SK-N-SH (cell line): ENCODE results near the gene STARD13. TPM values are rescaled to one million over a fixed set of nuclear protein-coding genes. Genes with fewer than 3 reads are reported as not detected.

Experiments
- CTCF ChIA-PET: fragments of 300-600, 350-600 bp; formaldehyde crosslinking; extraction: SDS; loops from one replicate; lab custom pipeline; 2021; lab: Yijun Ruan, JAX
- POLR2A ChIA-PET: fragments of 350-600 bp; sonication (Branson Sonifier 250); formaldehyde crosslinking; extraction: SDS; loops from one replicate; lab custom pipeline; 2020; ENCODE audit warnings: antibody characterized with exemption, inconsistent platforms; lab: Yijun Ruan, JAX
- DNase-seq: peaks from one replicate; pipeline ENCODE4 v3.0.0; 2012
- H2AFZ ChIP-seq: fragments of 200-600 bp; sonication (generic); 2 replicates; pipeline ENCODE4 v1.8.1; 2016; ENCODE audit warnings: antibody characterized with exemption, mild to moderate bottlenecking, low read depth
- H3F3A ChIP-seq: fragments of 200-600 bp; sonication (generic); replicated peaks from 2 replicates; pipeline ENCODE3; 2016; ENCODE audit warnings: antibody characterized with exemption, mild to moderate bottlenecking; ENCODE audit not compliant: insufficient read depth
- H3K27ac ChIP-seq, 2 experiments: fragments of 200-500 bp in 1 of 2; fragments of 200-600 bp in 1 of 2; sonication (Bioruptor generic) in 1 of 2; sonication (generic), shearing (Covaris generic) in 1 of 2; 2 replicates each; pipeline versions ENCODE4 v1.5.1 to v1.6.1; 2014 to 2016; ENCODE audit warnings: low read depth in 2 of 2, inconsistent platforms in 1 of 2, low read length in 1 of 2, mild to moderate bottlenecking in 1 of 2, mixed read lengths in 1 of 2
- H3K27me3 ChIP-seq: fragments of 200-600 bp; sonication (generic), shearing (Covaris generic); 2 replicates; pipeline ENCODE4 v1.6.1; 2016; ENCODE audit warnings: mixed run types; ENCODE audit not compliant: insufficient read depth
- H3K36me3 ChIP-seq, 2 experiments: fragments of 200-500 bp in 1 of 2; fragments of 200-600 bp in 1 of 2; sonication (Bioruptor generic) in 1 of 2; sonication (generic) in 1 of 2; replicated peaks in 1 of 2; 2 replicates each; pipeline versions ENCODE3 to v1.5.1; 2014 to 2016; ENCODE audit warnings: low read length in 1 of 2, mild to moderate bottlenecking in 1 of 2; ENCODE audit not compliant: insufficient read depth in 2 of 2, control insufficient read depth in 1 of 2
- H3K4me1 ChIP-seq, 2 experiments: fragments of 200-500 bp in 1 of 2; fragments of 200-600 bp in 1 of 2; sonication (Bioruptor generic) in 1 of 2; sonication (generic), shearing (Covaris generic) in 1 of 2; 2 replicates each; pipeline versions ENCODE4 v1.5.1 to v1.6.1; 2014 to 2016; ENCODE audit warnings: low read depth in 1 of 2, low read length in 1 of 2, mixed run types in 1 of 2; ENCODE audit not compliant: insufficient read depth in 2 of 2, control insufficient read depth in 1 of 2
- H3K4me2 ChIP-seq: fragments of 200-600 bp; sonication (generic), shearing (Covaris generic); 2 replicates; pipeline ENCODE4 v1.6.1; 2017; ENCODE audit warnings: mixed run types
- H3K4me3 ChIP-seq, 2 experiments: fragments of 200-500 bp in 1 of 2; fragments of 200-600 bp in 1 of 2; sonication (Bioruptor generic) in 1 of 2; sonication (generic), shearing (Covaris generic) in 1 of 2; 2 replicates each; pipeline versions ENCODE4 v1.5.1 to v1.8.1; 2014 to 2016; ENCODE audit warnings: low read depth in 2 of 2, inconsistent platforms in 1 of 2, low read length in 1 of 2, mild to moderate bottlenecking in 1 of 2, mixed read lengths in 1 of 2, moderate library complexity in 1 of 2
- H3K79me2 ChIP-seq: fragments of 200-600 bp; sonication (generic); 2 replicates; pipeline ENCODE4 v1.8.1; 2017; ENCODE audit warnings: mild to moderate bottlenecking; ENCODE audit not compliant: insufficient read depth
- H3K9ac ChIP-seq: fragments of 200-600 bp; sonication (generic); 2 replicates; pipeline ENCODE4 v1.6.1; 2017; ENCODE audit warnings: mixed run types
- H3K9me2 ChIP-seq: fragments of 200-600 bp; sonication (generic); 2 replicates; pipeline ENCODE4 v1.6.1; 2017; ENCODE audit warnings: mixed run types
- H3K9me3 ChIP-seq: fragments of 200-600 bp; sonication (generic); 2 replicates; pipeline ENCODE4 v1.6.1; 2017; ENCODE audit warnings: mixed run types, mild to moderate bottlenecking, moderate library complexity
- H4K20me1 ChIP-seq: fragments of 200-600 bp; sonication (generic); 2 replicates; pipeline ENCODE4 v1.6.1; 2017; ENCODE audit warnings: mild to moderate bottlenecking, mixed run types; ENCODE audit not compliant: insufficient read depth
- FOSL2 ChIP-seq: IDR thresholded peaks from 2 replicates; pipeline ENCODE4 v1.4.0; 2012; ENCODE audit warnings: low read depth, mild to moderate bottlenecking, moderate library complexity, borderline replicate concordance
- GABPA ChIP-seq: IDR thresholded peaks from 2 replicates; pipeline ENCODE4 v1.4.0; 2012; ENCODE audit warnings: low read depth, mild to moderate bottlenecking
- GATA2 ChIP-seq: sonication (generic); formaldehyde crosslinking; IDR thresholded peaks from 2 replicates; pipeline ENCODE4 v1.5.0; 2020; ENCODE audit warnings: mild to moderate bottlenecking, missing genetic modification reagents
- JUND ChIP-seq: IDR thresholded peaks from 2 replicates; pipeline ENCODE4 v1.4.0; 2012
- MXI1 ChIP-seq: IDR thresholded peaks from 2 replicates; pipeline ENCODE4 v1.6.1; 2012; ENCODE audit warnings: mild to moderate bottlenecking, low read depth, low read length, improper control_type of control experiment
- NFIC ChIP-seq: IDR thresholded peaks from 2 replicates; pipeline ENCODE4 v1.4.0; 2012; ENCODE audit warnings: borderline replicate concordance
- NRF1 ChIP-seq: IDR thresholded peaks from 2 replicates; pipeline ENCODE4 v1.6.1; 2012; ENCODE audit warnings: low read depth, mild to moderate bottlenecking, low read length
- POLR2AphosphoS5 ChIP-seq: IDR thresholded peaks from 2 replicates; pipeline ENCODE4 v1.6.1; 2012; ENCODE audit warnings: low read depth, low read length
- RAD21 ChIP-seq: IDR thresholded peaks from 2 replicates; pipeline ENCODE4 v1.6.1; 2012; ENCODE audit warnings: mild to moderate bottlenecking, low read length
- RXRA ChIP-seq: IDR thresholded peaks from 2 replicates; pipeline ENCODE4 v1.4.0; 2012; ENCODE audit warnings: low read depth, mild to moderate bottlenecking, borderline replicate concordance
- TEAD4 ChIP-seq: IDR thresholded peaks from 2 replicates; pipeline ENCODE4 v1.4.0; 2012; ENCODE audit warnings: mild to moderate bottlenecking, borderline replicate concordance; ENCODE audit not compliant: insufficient read depth
- YY1 ChIP-seq: IDR thresholded peaks from 2 replicates; pipeline ENCODE4 v1.4.0; 2012; ENCODE audit warnings: low read depth, mild to moderate bottlenecking
- WGBS: methylation state at CpG from one replicate; pipeline ENCODE4 v1.1.6; 2017; ENCODE audit warnings: low lambda C conversion rate; 5-methylcytosine and 5-hydroxymethylcytosine counted together
- polyA plus RNA-seq, 3 experiments: library from polyadenylated mRNA; depleted of rRNA; stranded (reverse); fragments of >200 nt; gene quantifications; 2 replicates each; pipeline ENCODE4 v1.2.3, GENCODE V29; 2012
- TF ChIP-seq, protein P1 (sequence below): fragments of 150-350 bp; IDR thresholded peaks from 2 replicates; pipeline ENCODE4 v1.6.1; 2016; ENCODE audit warnings: mild to moderate bottlenecking, low read depth, low read length
- TF ChIP-seq, protein P2 (sequence below): IDR thresholded peaks from 2 replicates; pipeline ENCODE4 v1.6.1; 2012; ENCODE audit warnings: mild to moderate bottlenecking, low read depth, low read length, moderate library complexity
- TF ChIP-seq, protein P3 (sequence below): IDR thresholded peaks from 2 replicates; pipeline ENCODE4 v1.4.0; 2012; ENCODE audit warnings: low read depth, borderline replicate concordance

The STARD13 gene
- polyA plus RNA-seq, 1 of the 3 experiments (the other 2 are of a cell fraction), result 5.7 TPM

DNA sequence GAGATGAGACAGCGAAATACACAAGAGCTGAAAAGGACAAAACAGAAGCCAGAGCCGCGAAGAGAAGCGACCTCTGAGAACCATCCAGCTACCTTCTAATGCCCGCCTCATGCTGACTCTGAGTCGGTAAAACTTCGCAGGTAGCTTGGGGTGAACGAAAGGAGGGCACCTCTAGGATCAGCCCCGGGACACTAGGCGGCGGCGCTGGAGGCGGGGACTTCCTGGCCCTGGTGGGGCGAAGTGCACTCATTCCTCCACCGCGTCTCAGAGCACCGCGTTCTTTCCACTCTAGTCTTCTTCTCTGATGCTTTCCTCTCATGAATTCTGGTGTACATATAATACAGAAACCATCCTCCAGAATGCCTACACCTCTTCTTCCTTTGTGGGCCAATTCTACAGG lies 219.2 kb downstream of the STARD13 start:
- Histone ChIP-seq H3K4me2 (no peak overlapping the region), H3K4me1 (peaks cover 0 to 2% of the 10 kb centered on the region in 2 experiments; a peak in 1 of 4 replicates), H2AFZ (no peak overlapping the region), H3K79me2 (no peaks in the 10 kb centered on the region), H3F3A (no peaks in the 10 kb centered on the region), H3K9me3 (no peaks in the 10 kb centered on the region)
- WGBS, result 94% methylated on average over 18 of the region's 18 CpGs
- POLR2A ChIA-PET, result no interaction called here
- TF ChIP-seq YY1, result no peak
- TF ChIP-seq NFIC, result no peak
- TF ChIP-seq, protein P1, sequence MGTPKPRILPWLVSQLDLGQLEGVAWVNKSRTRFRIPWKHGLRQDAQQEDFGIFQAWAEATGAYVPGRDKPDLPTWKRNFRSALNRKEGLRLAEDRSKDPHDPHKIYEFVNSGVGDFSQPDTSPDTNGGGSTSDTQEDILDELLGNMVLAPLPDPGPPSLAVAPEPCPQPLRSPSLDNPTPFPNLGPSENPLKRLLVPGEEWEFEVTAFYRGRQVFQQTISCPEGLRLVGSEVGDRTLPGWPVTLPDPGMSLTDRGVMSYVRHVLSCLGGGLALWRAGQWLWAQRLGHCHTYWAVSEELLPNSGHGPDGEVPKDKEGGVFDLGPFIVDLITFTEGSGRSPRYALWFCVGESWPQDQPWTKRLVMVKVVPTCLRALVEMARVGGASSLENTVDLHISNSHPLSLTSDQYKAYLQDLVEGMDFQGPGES, result no peak
- no peak for TF ChIP-seq GATA2
- TF ChIP-seq JUND, result no peak
- no peak for TF ChIP-seq TEAD4
- TF ChIP-seq FOSL2, result no peak
- TF ChIP-seq NRF1, result no peak
- TF ChIP-seq RAD21, result no peak
- TF ChIP-seq RXRA, result no peak
- TF ChIP-seq, protein P2, sequence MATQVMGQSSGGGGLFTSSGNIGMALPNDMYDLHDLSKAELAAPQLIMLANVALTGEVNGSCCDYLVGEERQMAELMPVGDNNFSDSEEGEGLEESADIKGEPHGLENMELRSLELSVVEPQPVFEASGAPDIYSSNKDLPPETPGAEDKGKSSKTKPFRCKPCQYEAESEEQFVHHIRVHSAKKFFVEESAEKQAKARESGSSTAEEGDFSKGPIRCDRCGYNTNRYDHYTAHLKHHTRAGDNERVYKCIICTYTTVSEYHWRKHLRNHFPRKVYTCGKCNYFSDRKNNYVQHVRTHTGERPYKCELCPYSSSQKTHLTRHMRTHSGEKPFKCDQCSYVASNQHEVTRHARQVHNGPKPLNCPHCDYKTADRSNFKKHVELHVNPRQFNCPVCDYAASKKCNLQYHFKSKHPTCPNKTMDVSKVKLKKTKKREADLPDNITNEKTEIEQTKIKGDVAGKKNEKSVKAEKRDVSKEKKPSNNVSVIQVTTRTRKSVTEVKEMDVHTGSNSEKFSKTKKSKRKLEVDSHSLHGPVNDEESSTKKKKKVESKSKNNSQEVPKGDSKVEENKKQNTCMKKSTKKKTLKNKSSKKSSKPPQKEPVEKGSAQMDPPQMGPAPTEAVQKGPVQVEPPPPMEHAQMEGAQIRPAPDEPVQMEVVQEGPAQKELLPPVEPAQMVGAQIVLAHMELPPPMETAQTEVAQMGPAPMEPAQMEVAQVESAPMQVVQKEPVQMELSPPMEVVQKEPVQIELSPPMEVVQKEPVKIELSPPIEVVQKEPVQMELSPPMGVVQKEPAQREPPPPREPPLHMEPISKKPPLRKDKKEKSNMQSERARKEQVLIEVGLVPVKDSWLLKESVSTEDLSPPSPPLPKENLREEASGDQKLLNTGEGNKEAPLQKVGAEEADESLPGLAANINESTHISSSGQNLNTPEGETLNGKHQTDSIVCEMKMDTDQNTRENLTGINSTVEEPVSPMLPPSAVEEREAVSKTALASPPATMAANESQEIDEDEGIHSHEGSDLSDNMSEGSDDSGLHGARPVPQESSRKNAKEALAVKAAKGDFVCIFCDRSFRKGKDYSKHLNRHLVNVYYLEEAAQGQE, result no peak
- TF ChIP-seq, protein P3, sequence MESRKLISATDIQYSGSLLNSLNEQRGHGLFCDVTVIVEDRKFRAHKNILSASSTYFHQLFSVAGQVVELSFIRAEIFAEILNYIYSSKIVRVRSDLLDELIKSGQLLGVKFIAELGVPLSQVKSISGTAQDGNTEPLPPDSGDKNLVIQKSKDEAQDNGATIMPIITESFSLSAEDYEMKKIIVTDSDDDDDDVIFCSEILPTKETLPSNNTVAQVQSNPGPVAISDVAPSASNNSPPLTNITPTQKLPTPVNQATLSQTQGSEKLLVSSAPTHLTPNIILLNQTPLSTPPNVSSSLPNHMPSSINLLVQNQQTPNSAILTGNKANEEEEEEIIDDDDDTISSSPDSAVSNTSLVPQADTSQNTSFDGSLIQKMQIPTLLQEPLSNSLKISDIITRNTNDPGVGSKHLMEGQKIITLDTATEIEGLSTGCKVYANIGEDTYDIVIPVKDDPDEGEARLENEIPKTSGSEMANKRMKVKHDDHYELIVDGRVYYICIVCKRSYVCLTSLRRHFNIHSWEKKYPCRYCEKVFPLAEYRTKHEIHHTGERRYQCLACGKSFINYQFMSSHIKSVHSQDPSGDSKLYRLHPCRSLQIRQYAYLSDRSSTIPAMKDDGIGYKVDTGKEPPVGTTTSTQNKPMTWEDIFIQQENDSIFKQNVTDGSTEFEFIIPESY, result no peak
- TF ChIP-seq GABPA, result no peak
- no peak for TF ChIP-seq POLR2AphosphoS5
- no peak for TF ChIP-seq MXI1
- TF ChIP-seq, all 33 proteins: peak for 0
- Histone ChIP-seq H3K9ac (no peak overlapping the region), H3K9me2 (no peaks in the 10 kb centered on the region), H3K36me3 (no peaks in the 10 kb centered on the region), H3K4me3 (no peak overlapping the region), H4K20me1 (no peaks in the 10 kb centered on the region), H3K27me3 (no peaks in the 10 kb centered on the region), H3K27ac (no peak overlapping the region)
- no peak for DNase-seq
- CTCF ChIA-PET, result no interaction called here
